HG02678 (cell line): ENCODE measurements around the gene OR4K15.
"Not testable (repeated sequence)": the region's sequence is repeated elsewhere in the genome, so short reads cannot be mapped to it uniquely, and the experiment has no call there.

Experiments used
- ATAC-seq: cut with Tn5 transposase; IDR thresholded peaks from one replicate; pipeline ENCODE4 v1.9.1; 2021; ENCODE audit warnings: mild to moderate bottlenecking, moderate library complexity; ENCODE audit not compliant: unreplicated experiment

The OR4K15 gene, protein sequence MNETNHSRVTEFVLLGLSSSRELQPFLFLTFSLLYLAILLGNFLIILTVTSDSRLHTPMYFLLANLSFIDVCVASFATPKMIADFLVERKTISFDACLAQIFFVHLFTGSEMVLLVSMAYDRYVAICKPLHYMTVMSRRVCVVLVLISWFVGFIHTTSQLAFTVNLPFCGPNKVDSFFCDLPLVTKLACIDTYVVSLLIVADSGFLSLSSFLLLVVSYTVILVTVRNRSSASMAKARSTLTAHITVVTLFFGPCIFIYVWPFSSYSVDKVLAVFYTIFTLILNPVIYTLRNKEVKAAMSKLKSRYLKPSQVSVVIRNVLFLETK

DNA sequence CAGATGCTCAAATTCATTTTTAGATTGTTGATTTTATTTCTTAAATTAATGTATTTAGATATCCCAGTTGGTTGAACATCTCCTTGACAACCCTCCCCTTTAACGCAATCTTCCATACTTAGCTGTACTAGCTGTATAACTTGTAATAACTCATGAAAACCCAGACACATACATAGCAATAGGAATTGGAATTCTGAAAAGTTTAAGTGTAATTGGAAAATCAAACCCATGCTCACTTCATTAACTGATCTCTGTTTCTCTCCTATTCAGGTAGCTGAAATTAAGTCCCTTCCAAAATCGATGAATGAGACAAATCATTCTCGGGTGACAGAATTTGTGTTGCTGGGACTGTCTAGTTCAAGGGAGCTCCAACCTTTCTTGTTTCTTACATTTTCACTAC lies at the start of gene OR4K15:
Gene OR4K15, plus strand, starts transcription at position 301 of the 400 bp plus-strand sequence. Its CDS starts 0 bp downstream, at position 301.
- ATAC-seq = no peak

DNA sequence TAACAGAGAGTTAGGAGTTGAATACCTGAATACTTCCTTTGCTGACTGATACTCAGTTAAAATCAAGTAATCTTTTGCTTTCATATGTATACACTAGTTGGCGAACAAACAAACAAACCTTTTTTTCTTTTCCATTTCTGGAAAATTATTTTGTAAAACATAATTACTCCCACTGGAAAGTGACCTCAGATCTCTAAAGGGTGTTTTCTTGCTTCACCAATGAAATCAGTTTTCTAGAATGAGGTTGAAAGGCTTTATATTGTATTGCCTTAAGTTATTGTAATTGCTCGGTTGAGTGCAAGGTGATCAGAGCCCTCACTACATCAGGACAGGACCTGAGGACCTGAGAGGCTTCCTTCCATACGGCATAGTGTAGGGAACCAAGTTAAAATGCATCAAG lies 44.8 kb upstream of the OR4K15 start, which contains the start of gene OR4K1:
Gene OR4K1, plus strand, starts transcription at position 301 of the 400 bp plus-strand sequence. CDS start 4,750 bp downstream, outside the sequence.
- no peak for ATAC-seq

DNA sequence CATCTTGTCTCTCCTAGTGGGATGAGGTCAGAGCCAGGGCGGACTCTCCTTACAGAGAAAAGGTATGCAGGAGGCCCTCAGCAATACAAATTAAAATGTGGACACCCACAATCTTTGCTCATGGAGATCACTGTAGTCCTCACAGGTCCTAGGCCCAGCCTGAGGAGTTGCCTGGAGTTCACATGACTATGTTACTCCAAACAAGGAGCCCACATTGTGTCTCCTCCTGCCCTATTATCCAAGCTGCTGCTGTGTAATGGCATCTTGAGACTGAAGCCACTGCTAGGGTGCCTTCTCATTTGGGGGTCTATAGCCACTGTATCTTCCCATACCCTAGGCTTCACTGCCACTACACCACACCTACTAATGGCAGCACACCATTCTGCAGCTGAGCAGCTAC lies 33.7 kb upstream of the OR4K15 start:
- no peak for ATAC-seq

DNA sequence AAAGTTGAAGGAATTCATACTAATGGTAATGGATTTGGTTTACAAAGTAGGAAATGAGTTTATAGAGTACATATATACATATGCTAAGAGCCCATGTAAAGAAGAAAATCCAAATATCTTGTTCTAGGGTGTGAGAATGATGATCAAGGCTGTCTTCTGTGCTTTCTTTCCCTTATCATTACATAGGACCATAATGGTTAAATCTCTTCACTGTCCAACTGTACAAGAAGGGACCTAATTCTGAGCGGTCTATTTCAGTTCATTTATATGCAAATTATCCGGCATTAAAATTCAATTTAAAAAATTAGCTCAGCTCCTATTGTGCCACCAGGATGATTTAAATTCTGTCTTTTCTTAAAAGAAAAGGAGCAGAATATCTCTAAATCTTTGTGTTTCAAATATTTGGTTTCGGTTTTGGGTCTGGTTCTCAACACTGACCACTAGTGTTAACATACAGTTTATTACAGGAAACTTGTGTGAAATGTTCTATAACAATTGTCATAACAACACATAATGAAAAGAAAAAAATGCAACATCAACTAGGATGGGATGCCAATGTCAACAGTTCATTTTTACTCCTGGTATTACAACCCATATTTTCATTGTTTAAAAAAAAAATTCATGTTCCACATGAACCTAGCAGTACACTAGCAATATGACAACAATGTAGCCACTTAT lies 27.8 kb upstream of the OR4K15 start:
- ATAC-seq = no peak

DNA sequence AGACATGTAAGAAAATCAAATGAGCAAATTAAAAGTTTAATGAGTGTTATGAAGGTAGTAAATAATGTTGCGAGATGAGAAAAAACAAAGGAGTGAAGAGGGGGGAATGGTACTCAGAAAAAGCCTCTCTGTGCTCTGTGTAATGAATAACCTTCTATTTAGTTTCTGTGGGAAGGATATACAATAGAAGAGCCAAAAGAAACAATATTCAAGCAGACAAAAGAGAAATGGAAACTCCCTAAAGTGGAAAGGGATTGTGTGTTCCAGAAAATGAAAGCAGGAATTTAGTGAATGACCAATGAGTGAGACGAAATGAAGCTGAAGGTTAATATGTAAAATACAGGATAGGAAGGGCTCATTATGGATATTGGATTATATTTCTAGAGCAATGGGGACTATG lies 26.2 kb upstream of the OR4K15 start:
- no peak for ATAC-seq

DNA sequence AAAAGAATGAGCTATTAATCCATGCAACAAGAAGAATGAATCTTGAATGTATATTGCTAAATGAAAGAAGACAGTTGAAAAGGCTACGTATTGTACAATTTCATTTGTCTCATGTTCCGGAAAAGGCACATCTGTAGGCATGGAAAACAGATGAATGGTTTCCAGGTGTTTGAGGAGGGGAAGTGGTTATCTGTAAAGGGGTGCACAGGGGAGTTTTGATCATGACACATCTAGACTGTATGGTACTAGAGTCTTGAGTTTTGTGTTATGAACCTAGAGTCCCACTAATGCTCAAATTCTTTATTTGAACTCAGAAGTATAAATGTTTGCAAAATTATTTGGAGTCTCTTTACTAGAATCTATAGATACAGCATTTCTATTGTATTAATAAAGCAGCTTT lies 5.7 kb upstream of the OR4K15 start:
- ATAC-seq = not testable (repeated sequence)

DNA sequence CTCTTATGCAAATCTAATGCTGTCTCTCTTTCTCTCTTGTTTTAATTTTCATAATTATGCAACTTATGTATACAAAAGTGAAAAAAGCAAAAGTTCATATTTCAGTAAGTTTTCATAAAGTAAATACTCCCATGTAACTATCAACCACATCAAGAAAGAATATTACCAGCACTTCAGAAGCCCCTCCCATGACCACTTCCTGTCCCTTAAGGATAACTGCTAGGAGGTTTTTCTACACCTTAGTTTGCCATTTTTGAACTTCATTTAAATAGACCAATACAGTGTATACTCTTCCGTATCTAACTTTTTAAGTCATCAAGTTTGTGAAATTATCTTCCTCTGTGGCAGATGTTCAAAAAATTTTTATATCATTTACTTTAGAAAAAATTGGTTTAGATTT lies 547 bp upstream of the OR4K15 start:
- no peak for ATAC-seq

DNA sequence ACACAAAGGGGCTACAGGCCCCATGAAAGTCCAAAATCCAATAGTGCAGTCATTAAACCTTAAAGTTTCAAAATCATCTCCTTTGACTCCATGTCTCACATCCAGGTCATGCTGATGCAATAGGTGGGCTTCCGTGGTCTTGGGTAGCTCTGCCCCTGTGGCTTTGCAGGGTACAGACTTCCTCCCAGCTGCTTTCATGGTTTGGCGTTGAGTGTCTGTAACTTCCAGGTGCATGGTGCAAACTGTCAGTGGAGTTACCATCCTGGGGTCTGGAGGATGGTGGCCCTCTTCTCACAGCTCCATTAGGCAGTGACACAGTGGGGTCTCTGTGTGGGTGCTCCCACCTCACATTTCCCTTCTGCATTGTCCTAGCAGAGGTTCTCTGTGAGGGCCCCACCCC lies 18.0 kb downstream of the OR4K15 start:
- ATAC-seq = no peak

DNA sequence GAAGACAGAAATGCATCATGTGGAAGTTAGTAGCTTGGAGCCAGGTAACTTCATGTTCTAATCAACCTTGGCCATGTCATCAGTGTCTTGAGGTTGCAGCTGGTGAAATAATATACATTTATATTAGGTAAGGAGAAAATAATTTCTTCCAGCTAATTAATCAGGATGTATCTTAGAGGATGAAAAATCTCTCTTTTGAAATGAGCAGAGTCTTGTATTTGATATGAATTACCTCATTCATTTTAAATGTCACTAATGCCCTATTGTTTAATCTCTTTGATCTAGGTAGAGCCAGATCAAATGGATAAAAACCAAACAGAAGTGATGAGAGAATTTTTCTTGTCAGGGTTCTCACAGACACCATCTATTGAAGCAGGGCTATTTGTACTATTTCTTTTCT lies 26.5 kb downstream of the OR4K15 start, which contains the start of gene OR4Q2:
Gene OR4Q2, plus strand, starts transcription at position 301 of the 400 bp plus-strand sequence.
- ATAC-seq = no peak

DNA sequence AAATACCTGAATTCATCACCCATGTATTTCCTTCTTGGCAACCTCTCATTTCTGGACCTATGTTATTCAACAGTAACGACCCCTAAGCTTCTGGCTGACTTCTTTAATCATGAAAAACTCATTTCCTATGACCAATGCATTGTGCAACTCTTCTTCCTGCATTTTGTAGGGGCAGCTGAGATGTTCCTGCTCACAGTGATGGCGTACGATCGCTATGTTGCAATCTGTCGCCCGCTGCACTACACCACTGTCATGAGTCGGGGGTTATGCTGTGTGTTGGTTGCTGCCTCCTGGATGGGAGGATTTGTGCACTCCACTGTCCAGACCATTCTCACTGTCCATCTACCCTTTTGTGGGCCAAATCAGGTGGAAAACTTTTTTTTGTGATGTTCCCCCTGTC lies 26.9 kb downstream of the OR4K15 start:
- no peak for ATAC-seq

DNA sequence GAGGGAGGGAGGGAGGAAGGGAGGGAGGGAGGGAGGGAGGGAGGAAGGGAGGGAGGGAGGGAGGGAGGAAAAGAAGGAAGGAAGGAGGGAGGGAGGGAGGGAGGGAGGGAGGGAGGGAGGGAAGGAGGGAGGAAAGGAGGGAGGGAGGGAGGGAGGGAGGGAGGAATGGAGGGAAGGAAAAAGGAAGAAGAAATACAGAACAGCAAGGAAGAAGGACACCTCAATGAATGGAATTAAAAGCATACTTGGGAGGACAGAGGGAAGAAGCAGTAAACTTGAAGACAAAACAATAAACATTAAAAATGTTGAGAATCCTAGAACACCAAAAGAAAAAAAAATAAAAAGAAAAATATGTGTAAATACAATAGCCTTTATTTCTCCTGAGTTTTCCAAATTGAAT lies 32.8 kb downstream of the OR4K15 start:
- ATAC-seq = no peak

DNA sequence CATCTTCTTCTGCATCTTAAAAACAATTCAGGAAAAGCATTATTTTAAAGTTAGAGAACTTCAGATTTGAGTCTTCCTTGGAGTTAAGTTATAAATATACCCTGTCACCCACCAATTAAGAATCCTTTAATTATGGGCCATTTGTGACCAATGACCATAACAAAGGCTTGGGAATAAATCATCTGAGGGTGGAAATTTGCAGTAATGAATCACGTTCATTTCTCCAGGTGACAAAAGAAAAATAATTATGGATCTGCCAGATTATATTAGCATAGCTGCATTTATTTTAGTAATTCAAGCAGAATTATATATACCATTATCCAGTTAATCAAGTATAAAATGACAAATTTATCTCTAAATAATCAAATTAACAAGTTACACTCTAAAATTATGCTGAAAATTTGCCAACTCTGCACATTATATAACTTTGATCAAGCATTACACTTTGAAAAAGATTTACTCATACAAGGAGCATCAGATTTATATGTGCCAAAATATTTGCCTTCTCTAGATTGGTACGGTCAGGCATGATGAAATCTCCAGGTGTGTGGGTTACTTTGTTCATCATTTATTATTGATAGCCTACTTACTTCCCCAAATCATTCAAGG lies 44.0 kb downstream of the OR4K15 start, which contains the start of gene OR4K14:
Gene OR4K14, minus strand, starts transcription at position 51 of the 609 bp plus-strand sequence. CDS start 4,114 bp downstream, outside the sequence.
- no peak for ATAC-seq
